Measurements from ENCODE around the gene LAMA3.

The LAMA3 gene

GRCh38 chr18:23852236-23853045 lies 163.2 kb downstream of the LAMA3 start:
- TF ChIP-seq, protein P1, sequence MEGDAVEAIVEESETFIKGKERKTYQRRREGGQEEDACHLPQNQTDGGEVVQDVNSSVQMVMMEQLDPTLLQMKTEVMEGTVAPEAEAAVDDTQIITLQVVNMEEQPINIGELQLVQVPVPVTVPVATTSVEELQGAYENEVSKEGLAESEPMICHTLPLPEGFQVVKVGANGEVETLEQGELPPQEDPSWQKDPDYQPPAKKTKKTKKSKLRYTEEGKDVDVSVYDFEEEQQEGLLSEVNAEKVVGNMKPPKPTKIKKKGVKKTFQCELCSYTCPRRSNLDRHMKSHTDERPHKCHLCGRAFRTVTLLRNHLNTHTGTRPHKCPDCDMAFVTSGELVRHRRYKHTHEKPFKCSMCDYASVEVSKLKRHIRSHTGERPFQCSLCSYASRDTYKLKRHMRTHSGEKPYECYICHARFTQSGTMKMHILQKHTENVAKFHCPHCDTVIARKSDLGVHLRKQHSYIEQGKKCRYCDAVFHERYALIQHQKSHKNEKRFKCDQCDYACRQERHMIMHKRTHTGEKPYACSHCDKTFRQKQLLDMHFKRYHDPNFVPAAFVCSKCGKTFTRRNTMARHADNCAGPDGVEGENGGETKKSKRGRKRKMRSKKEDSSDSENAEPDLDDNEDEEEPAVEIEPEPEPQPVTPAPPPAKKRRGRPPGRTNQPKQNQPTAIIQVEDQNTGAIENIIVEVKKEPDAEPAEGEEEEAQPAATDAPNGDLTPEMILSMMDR (IDR thresholded peaks at IDR 0.05; ENCODE audit: insufficient read depth, low read depth, low read length, missing control alignments) = no peak
- no peak for DNase-seq (ENCODE audit: low read depth)
- H3K4me3 ChIP-seq (ENCODE audit: low read length) = no peak overlapping the region

DNA sequence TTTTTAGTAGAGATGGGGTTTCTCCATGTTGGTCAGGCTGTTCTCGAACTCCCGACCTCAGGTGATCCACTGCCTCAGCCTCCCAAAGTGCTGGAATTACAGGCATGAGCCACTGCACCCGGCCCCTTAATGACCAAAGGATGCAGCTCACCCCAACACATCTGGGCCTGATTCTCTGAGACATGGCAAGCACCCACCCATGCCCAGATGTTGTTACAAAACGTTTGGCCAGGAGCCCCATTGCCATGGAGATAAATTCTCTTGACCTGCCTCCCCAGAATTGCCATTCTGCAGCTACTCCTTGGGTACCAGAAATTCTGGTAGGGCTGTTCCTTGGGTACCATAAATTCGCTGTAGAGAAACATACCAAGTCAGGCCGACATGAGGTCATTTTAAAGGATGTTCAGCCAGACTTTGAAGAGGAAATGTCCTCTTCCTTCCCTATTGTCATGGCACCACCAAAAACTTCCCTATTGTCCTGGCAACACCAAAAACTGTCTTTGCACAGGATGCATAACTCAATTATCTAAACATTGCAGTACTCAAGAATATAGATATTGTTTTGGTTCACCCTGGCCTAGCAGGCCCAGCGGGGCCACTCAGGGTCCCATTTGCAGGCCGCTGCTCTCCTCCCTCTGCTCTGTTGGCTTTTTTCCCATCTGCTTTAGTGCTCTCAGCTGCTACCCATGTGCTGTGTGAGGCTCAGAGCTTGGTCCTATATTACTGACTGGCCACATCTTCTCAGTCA lies 164.4 kb downstream of the LAMA3 start:
- TF ChIP-seq, protein P1 (IDR thresholded peaks at IDR 0.05; ENCODE audit: insufficient read depth, low read depth, low read length, missing control alignments) = no peak
- DNase-seq (ENCODE audit: low read depth) = no peak
- no peak overlapping the region for H3K4me3 ChIP-seq (ENCODE audit: low read length)

DNA sequence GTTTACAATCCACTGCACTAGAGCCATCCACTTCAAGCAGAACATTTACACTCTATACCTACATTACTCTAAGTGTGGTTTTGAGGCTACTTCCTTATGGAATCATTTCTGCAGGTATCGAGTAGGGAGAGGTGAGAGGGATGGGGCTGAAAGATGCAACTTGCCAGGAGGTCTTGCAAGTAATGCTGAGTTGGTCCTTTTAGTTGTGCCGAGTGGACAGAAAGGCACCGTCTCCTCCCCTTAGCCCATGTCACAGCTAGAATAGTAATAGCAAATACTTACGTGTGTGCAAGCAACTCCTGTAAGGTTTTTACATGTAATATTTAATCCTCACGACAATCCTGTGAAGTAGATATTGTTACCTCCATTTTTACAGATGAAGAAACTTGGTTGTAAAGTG lies 166.5 kb downstream of the LAMA3 start:
- no peak for DNase-seq (ENCODE audit: low read depth)
- TF ChIP-seq, protein P1 (IDR thresholded peaks at IDR 0.05; ENCODE audit: insufficient read depth, low read depth, low read length, missing control alignments) = no peak
- no peak overlapping the region for H3K4me3 ChIP-seq (ENCODE audit: low read length)

DNA sequence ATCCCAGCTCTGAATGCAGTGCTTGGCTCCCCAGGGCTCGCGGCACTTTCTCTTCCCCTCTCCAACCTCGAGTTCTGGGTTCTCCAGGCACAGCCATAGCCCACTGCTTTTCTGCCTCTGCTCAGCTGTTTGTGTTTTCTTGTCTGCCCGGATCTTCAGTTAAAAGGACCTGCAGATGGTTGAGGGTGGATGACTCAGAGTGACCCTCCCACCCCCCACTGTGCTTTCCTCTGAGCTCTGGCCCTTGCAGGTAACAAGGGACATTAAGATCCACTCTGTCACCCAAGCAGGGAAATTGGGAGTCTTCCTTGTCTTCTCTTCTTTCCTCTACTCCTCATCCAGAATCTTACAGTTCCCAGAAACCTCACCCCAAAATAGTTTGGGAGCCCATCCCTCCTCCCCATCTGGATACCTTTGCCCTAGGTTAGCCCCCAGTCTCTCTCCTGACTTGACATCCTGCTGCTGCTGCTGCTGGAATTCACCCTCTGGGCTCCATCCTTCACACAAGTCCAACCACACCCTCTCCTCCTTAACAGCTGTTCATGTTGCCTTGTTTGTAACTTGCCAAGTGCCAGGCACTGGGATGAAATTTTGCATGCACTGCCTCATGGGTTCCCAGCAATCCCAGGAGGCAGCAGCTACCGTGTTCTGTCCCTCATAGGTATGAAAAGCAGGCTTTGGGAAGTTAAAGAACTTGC lies 167.4 kb downstream of the LAMA3 start:
- TF ChIP-seq, protein P1 (IDR thresholded peaks at IDR 0.05; ENCODE audit: insufficient read depth, low read depth, low read length, missing control alignments) = no peak
- no peak overlapping the region for H3K4me3 ChIP-seq (ENCODE audit: low read length)
- DNase-seq (ENCODE audit: low read depth) = peak; percentile 33

GRCh38 chr18:23857164-23857552 lies 167.9 kb downstream of the LAMA3 start:
- TF ChIP-seq, protein P1 (IDR thresholded peaks at IDR 0.05; ENCODE audit: insufficient read depth, low read depth, low read length, missing control alignments) = no peak

DNA sequence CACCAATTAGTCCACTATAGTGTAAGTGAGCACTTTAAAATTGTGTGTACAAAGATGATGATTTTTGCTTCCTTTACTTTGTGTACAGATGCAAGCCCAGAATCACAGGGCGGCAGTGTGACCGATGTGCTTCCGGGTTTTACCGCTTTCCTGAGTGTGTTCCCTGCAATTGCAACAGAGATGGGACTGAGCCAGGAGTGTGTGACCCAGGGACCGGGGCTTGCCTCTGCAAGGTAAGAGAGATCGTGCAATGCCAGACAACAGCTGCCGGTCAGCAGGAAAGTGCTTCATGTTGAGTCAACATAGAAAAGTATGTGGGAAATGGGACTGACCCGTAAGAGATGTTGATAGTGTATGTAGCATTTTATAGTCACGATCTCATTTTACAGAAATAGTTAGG lies 168.5 kb downstream of the LAMA3 start:
- no peak overlapping the region for H3K4me3 ChIP-seq (ENCODE audit: low read length)
- TF ChIP-seq, protein P1 (IDR thresholded peaks at IDR 0.05; ENCODE audit: insufficient read depth, low read depth, low read length, missing control alignments) = no peak
- DNase-seq (ENCODE audit: low read depth) = peak; percentile 82

More at GRCh38 chr18:23857164-23857552, 167.9 kb downstream of the LAMA3 start:
- DNase-seq (ENCODE audit: low read depth) = no peak
- no peak overlapping the region for H3K4me3 ChIP-seq (ENCODE audit: low read length)
